RWPE1 (cell line): ENCODE measurements around the gene PAX5.

Experiments used
- CTCF ChIA-PET: fragments of 350-600 bp; sonication (Branson Sonifier 250); formaldehyde crosslinking; extraction: SDS; loops from one replicate; lab custom pipeline; 2021; lab: Yijun Ruan, JAX
- POLR2A ChIA-PET: fragments of 400-600 bp; formaldehyde crosslinking; extraction: SDS; loops from one replicate; lab custom pipeline; 2020; ENCODE audit warnings: antibody characterized with exemption; ENCODE audit not compliant: low non-redundant PET; lab: Yijun Ruan, JAX
- DNase-seq: peaks from one replicate; pipeline ENCODE4 v3.0.0; 2012; ENCODE audit warnings: low spot score
- H3K27ac ChIP-seq: fragments of 450-650 bp; 2 replicates; pipeline ENCODE4 v1.5.1; 2017
- CTCF ChIP-seq: fragments of 450-650 bp; conservative IDR thresholded peaks from 2 replicates; pipeline ENCODE4 v1.5.1; 2017; ENCODE audit warnings: low read depth, mild to moderate bottlenecking

Gene PAX5

GRCh38 chr9:36901528-36901927 is 132.5 kb downstream of the PAX5 start:
- ChIA-PET CTCF (interaction anchor here (0.6 kb wide), 1 partner anchor 38 kb away, joined by 5 read pairs; no protein-coding TSS in a partner anchor), POLR2A (no interaction called here)
- TF ChIP-seq CTCF, result no peak
- DNase-seq, result no peak
- no peak overlapping the region for H3K27ac ChIP-seq

DNA sequence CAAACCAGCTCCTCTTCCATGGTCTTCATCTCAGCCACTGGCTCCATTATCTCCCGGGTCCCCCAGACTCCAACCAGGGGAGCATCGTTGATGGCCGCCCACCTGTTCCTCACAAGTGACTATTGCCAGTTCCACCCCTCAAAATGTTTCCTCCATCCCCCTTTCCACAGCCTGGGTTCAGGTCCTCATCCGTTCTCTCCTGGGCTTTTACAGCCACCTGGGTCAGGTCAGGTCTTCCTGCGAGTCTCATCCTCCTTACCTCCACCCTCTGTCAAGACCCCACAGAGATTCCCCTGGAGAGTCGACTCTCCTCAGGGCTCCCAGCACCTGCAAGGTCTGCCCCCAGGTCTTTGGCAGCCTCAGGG is 133.2 kb downstream of the PAX5 start:
- no peak overlapping the region for H3K27ac ChIP-seq
- POLR2A ChIA-PET, result no interaction called here
- CTCF ChIA-PET, result no interaction called here
- DNase-seq, result no peak
- TF ChIP-seq CTCF, result no peak

GRCh38 chr9:36900136-36900855 is 133.8 kb downstream of the PAX5 start:
- ChIA-PET POLR2A (no interaction called here), CTCF (no interaction called here)
- DNase-seq, result no peak
- no peak overlapping the region for H3K27ac ChIP-seq
- TF ChIP-seq CTCF, result no peak

DNA sequence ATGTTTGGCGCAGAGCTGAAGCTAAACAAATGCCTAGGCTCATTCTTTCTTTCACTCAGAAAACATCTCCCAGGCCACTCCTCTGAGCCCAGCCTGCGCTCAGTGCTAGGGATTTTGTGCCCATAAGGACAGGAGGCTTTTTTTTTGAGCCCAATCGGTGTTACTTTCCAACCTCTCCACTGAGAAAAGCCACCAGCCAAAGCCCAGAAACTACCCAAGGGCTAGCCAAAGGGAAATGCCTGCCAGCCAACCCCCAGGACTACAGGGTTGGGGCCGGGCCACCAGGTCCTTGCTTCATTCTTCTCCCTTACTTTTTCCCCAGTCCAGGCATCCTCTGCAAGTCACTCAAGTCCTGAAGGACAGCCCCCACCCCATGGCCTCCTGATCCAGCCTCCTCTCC is 134.7 kb downstream of the PAX5 start:
- ChIA-PET CTCF (no interaction called here), POLR2A (no interaction called here)
- DNase-seq, result no peak
- no peak for TF ChIP-seq CTCF
- H3K27ac ChIP-seq, result no peak overlapping the region

- CTCF ChIA-PET, result no interaction called here
- H3K27ac ChIP-seq, result no peak overlapping the region
- DNase-seq, result no peak
- no peak for TF ChIP-seq CTCF
- POLR2A ChIA-PET, result no interaction called here
Observed at GRCh38 chr9:36898431-36899020, 135.5 kb downstream of the PAX5 start.

GRCh38 chr9:36897478-36897877 is 136.6 kb downstream of the PAX5 start:
- CTCF ChIA-PET, result interaction anchor here (0.6 kb wide), 1 partner anchor 78 kb away, joined by 3 read pairs; no protein-coding TSS in a partner anchor
- POLR2A ChIA-PET, result no interaction called here
- no peak for DNase-seq
- TF ChIP-seq CTCF, result no peak
- no peak overlapping the region for H3K27ac ChIP-seq
